ENCODE data around the gene RRP8.

Gene RRP8

GRCh38 chr11:6633422-6634408, 30.3 kb upstream of the RRP8 start:
- TF ChIP-seq CTCF (IDR thresholded peaks at IDR 0.05; ENCODE audit: insufficient read depth, low read length, poor library complexity, severe bottlenecking) (no peak), EZH2phosphoT487 (conservative IDR thresholded peaks at IDR 0.05; ENCODE audit: low read length) (no peak)
- no peaks in the 10 kb centered on the region for H3K79me2 ChIP-seq (ENCODE audit: insufficient read depth, low read length)
- H3F3A ChIP-seq (ENCODE audit: insufficient read depth) = no peaks in the 10 kb centered on the region
- no peak overlapping the region for H3K4me2 ChIP-seq (ENCODE audit: low read depth, low read length, poor library complexity, severe bottlenecking)
- no peaks in the 10 kb centered on the region for H4K20me1 ChIP-seq (ENCODE audit: low read depth, low read length)
- no peaks in the 10 kb centered on the region for H3K9me3 ChIP-seq (ENCODE audit: insufficient read depth, low read length)
- H2AFZ ChIP-seq (ENCODE audit: low read depth, low read length, severe bottlenecking) = no peak overlapping the region
- no peaks in the 10 kb centered on the region for H3K9me2 ChIP-seq (replicated peaks; ENCODE audit: insufficient read depth, low read length)
- no peaks in the 10 kb centered on the region for H3K27me3 ChIP-seq (ENCODE audit: low read length)
- no peaks in the 10 kb centered on the region for H3K36me3 ChIP-seq (ENCODE audit: low read length)
- no peak overlapping the region for H3K4me3 ChIP-seq (ENCODE audit: insufficient read depth, low read length, poor library complexity, severe bottlenecking)
- no peak overlapping the region for H3K27ac ChIP-seq (ENCODE audit: low read depth, low read length)
- no peak overlapping the region for H3K9ac ChIP-seq (ENCODE audit: low read length)

DNA sequence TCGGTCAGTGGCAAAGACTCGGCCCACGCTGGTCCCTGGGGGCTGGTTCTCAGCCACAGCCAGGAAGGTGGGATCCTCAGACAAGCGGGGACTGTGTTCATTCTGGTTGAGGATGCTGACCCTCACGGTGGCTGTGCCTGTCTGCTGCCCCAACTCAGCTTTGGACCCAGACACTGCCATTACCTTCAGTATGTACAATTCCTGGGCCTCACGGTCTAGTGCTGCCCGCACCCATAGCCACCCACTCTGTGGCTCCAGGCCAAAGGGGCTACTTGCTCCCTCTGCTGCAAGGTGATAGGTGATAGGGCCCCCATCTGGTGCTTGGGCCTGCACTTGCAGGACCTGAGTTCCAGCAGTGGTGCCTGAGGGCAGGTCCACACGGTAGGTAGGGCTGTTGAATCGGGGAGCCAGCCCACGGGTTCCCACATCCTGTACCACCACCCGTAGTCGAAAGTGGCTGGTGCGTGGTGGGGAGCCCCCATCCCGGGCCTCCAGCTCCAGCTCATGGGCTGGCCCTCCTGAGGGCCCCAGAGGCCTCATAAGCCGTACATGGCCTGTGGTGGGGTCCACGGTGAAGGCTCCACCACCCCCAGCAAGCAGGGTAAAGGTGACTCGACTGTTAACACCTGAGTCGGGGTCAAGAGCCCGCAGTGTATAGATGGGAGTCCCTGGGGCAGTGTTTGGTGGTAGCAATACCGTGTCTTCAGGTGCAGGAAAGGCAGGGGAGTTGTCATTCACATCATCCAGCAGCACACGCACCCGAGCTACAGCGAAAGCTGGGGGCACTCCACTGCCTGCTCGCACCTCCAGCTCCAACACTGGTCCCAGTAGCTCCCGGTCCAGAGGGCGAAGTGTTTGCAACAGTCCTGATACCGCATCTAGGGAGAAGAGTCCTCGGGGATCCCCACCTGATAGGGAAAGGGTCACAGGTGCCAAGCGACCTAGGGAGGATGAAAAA, 29.0 kb upstream of the RRP8 start:
- Histone ChIP-seq H3K9me3 (ENCODE audit: insufficient read depth, low read length) (no peaks in the 10 kb centered on the region), H3K9ac (ENCODE audit: low read length) (no peak overlapping the region), H3K36me3 (ENCODE audit: low read length) (no peaks in the 10 kb centered on the region), H3K4me3 (ENCODE audit: insufficient read depth, low read length, poor library complexity, severe bottlenecking) (no peak overlapping the region), H3F3A (ENCODE audit: insufficient read depth) (no peaks in the 10 kb centered on the region), H2AFZ (ENCODE audit: low read depth, low read length, severe bottlenecking) (no peak overlapping the region), H4K20me1 (ENCODE audit: low read depth, low read length) (no peaks in the 10 kb centered on the region), H3K27ac (ENCODE audit: low read depth, low read length) (no peak overlapping the region), H3K9me2 (replicated peaks; ENCODE audit: insufficient read depth, low read length) (no peaks in the 10 kb centered on the region), H3K79me2 (ENCODE audit: insufficient read depth, low read length) (no peaks in the 10 kb centered on the region), H3K4me2 (ENCODE audit: low read depth, low read length, poor library complexity, severe bottlenecking) (no peak overlapping the region), H3K27me3 (ENCODE audit: low read length) (no peaks in the 10 kb centered on the region)
- TF ChIP-seq EZH2phosphoT487 (conservative IDR thresholded peaks at IDR 0.05; ENCODE audit: low read length) (no peak), CTCF (IDR thresholded peaks at IDR 0.05; ENCODE audit: insufficient read depth, low read length, poor library complexity, severe bottlenecking) (no peak)

DNA sequence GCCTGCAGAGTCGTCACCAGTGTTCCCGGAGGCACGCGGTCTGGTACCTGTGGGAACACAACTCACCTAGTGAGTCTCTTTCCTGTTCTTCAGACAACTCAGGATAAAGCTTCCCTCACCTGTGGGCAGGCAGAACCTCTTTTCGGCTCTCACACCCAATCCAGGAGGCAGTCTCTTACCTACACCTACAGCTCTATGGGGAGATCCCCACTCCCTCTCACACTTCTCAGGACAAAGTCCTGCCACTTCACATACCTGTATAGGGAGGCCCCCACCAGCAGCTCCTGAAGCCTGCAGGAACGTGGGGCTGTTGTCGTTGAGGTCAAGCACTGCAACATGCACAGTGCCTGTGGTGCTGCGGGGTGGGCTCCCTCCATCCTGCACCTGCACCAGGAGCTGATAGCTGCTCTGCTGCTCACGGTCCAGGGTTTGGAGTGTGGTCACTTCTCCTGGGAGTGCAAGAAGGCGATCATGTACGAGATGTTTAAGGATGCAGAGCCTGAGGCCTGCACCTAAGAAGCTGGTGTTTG, 28.0 kb upstream of the RRP8 start:
- Histone ChIP-seq H3K9me3 (ENCODE audit: insufficient read depth, low read length) (no peaks in the 10 kb centered on the region), H3K27me3 (ENCODE audit: low read length) (no peaks in the 10 kb centered on the region), H3K4me2 (ENCODE audit: low read depth, low read length, poor library complexity, severe bottlenecking) (no peak overlapping the region), H3K79me2 (ENCODE audit: insufficient read depth, low read length) (no peaks in the 10 kb centered on the region), H3F3A (ENCODE audit: insufficient read depth) (no peaks in the 10 kb centered on the region), H2AFZ (ENCODE audit: low read depth, low read length, severe bottlenecking) (no peak overlapping the region), H3K9me2 (replicated peaks; ENCODE audit: insufficient read depth, low read length) (no peaks in the 10 kb centered on the region), H3K4me3 (ENCODE audit: insufficient read depth, low read length, poor library complexity, severe bottlenecking) (no peak overlapping the region), H4K20me1 (ENCODE audit: low read depth, low read length) (no peaks in the 10 kb centered on the region), H3K27ac (ENCODE audit: low read depth, low read length) (no peak overlapping the region), H3K36me3 (ENCODE audit: low read length) (no peaks in the 10 kb centered on the region), H3K9ac (ENCODE audit: low read length) (no peak overlapping the region)
- TF ChIP-seq CTCF (IDR thresholded peaks at IDR 0.05; ENCODE audit: insufficient read depth, low read length, poor library complexity, severe bottlenecking) = no peak
- TF ChIP-seq EZH2phosphoT487 (conservative IDR thresholded peaks at IDR 0.05; ENCODE audit: low read length) = no peak

Data from SU-DHL-6 (cell line).